Lung (tissue), 12 donors: ENCODE measurements around the gene SRPK3. TPM values are rescaled to one million over a fixed set of nuclear protein-coding genes. Genes with fewer than 3 reads are reported as not detected.
"Not testable (repeated sequence)": the region's sequence is repeated elsewhere in the genome, so short reads cannot be mapped to it uniquely, and the experiment has no call there.

ENCODE experiments used
- ATAC-seq: fragments of 200-7000 bp; cut with Tn5 transposase; one replicate; pipeline ENCODE4 v1.9.1; 2020; ENCODE audit warnings: moderate number of reproducible peaks; ENCODE audit not compliant: insufficient read depth, low FRiP score
- DNase-seq, 3 donors: peaks; one replicate each; pipeline ENCODE4 v3.0.0-alpha.2; 2013 to 2017
- H3K27ac ChIP-seq, 2 donors: one replicate each; pipeline ENCODE4 v1.5.1; 2013; ENCODE audit warnings: mild to moderate bottlenecking in 2 of 2, moderate library complexity in 2 of 2, control low read depth in 1 of 2, inconsistent platforms in 1 of 2, low read depth in 1 of 2, low read length in 1 of 2
- H3K27me3 ChIP-seq, 3 donors: one replicate each; pipeline ENCODE4 v1.5.1; 2013; ENCODE audit warnings: low read length in 2 of 3; ENCODE audit not compliant: control insufficient read depth in 3 of 3, insufficient read depth in 3 of 3
- H3K36me3 ChIP-seq, 4 donors: one replicate each; pipeline ENCODE4 v1.5.1; 2013; ENCODE audit warnings: low read length in 4 of 4, mild to moderate bottlenecking in 1 of 4, moderate library complexity in 1 of 4; ENCODE audit not compliant: control insufficient read depth in 4 of 4, insufficient read depth in 4 of 4
- H3K4me1 ChIP-seq, 5 donors: one replicate each; pipeline ENCODE4 v1.5.1; 2013; ENCODE audit warnings: low read length in 5 of 5, mild to moderate bottlenecking in 2 of 5, moderate library complexity in 1 of 5; ENCODE audit not compliant: control insufficient read depth in 5 of 5, insufficient read depth in 5 of 5
- H3K4me3 ChIP-seq: one replicate; pipeline ENCODE4 v1.5.1; 2013; ENCODE audit warnings: mild to moderate bottlenecking, control low read depth, moderate library complexity
- H3K9ac ChIP-seq, 2 donors: one replicate each; pipeline ENCODE4 v1.5.1; 2013; ENCODE audit warnings: low read length in 2 of 2, control low read depth in 1 of 2; ENCODE audit not compliant: insufficient read depth in 1 of 2
- H3K9me3 ChIP-seq, 4 donors: one replicate each; pipeline ENCODE4 v1.5.1; 2013; ENCODE audit warnings: low read length in 3 of 4, mild to moderate bottlenecking in 1 of 4, moderate library complexity in 1 of 4; ENCODE audit not compliant: control insufficient read depth in 4 of 4, insufficient read depth in 3 of 4
- CTCF ChIP-seq: IDR thresholded peaks from 2 replicates; pipeline ENCODE4 v1.5.1; 2012; ENCODE audit warnings: mild to moderate bottlenecking; ENCODE audit errors: control extremely low read depth, extremely low read depth
- WGBS, 2 donors: extraction: QIAGEN DNeasy Blood & Tissue Kit; methylation state at CpG; one replicate each; pipeline ENCODE4 v1.1.7; 2013; 5-methylcytosine and 5-hydroxymethylcytosine counted together
- polyA plus RNA-seq, 2 donors: library from polyadenylated mRNA; stranded (reverse); fragments of 200-250 nt; gene quantifications; one replicate each; pipeline ENCODE4 v1.2.1, GENCODE V29; 2013
- total RNA-seq, 2 donors: library from RNA; depleted of rRNA in 1 of 2; stranded (reverse); fragments of >200 nt in 1 of 2; gene quantifications; one replicate each; pipeline ENCODE4 v1.2.1, GENCODE V29; 2014 to 2021
- donor health status: control.
- donor health status: control.
- donor health status: Bipolar disorder and iron deficiency.
- donor health status: healthy.
- donor health status: DM: yes; HTN: yes; CAD: no.

The SRPK3 gene
- total and polyA plus RNA-seq, 4 donors, result 0.04 to 0.23 (median 0.15) TPM

DNA sequence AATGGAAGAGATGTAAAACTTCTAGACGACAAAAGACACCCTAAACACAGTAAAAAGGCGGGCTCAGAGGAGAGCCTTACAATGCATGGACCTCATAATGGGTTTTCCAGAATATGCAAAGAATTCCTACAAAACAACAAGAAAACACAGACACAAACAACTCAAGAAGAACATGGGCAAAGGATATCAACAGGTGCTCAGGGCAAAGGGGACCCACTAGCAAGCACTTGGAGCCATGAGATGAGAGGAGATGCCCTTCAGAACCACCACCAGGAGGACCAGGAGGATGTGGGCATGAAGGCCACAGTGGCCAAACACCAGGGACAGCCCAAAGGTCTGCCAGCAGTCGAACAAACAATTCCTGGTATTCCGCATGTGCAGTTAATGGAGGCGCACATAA, 32.3 kb downstream of the SRPK3 start:
- 90 to 92% methylated on average over 5 of the region's 5 CpGs for WGBS, 2 donors
- H3K9me3 ChIP-seq, result peaks cover 0 to 16% (median 2%) of the 10 kb centered on the region in 4 donors
- no peaks in the 10 kb centered on the region for H3K36me3 ChIP-seq
- no peak for ATAC-seq
- H3K4me1 ChIP-seq, result no peaks in the 10 kb centered on the region
- no peak overlapping the region for H3K27ac ChIP-seq
- H3K4me3 ChIP-seq, result no peak overlapping the region
- no peak for TF ChIP-seq CTCF
- DNase-seq, result no peak
- H3K9ac ChIP-seq, result no peak overlapping the region
- H3K27me3 ChIP-seq, result peaks cover 0 to 5% (median 0%) of the 10 kb centered on the region in 3 donors

DNA sequence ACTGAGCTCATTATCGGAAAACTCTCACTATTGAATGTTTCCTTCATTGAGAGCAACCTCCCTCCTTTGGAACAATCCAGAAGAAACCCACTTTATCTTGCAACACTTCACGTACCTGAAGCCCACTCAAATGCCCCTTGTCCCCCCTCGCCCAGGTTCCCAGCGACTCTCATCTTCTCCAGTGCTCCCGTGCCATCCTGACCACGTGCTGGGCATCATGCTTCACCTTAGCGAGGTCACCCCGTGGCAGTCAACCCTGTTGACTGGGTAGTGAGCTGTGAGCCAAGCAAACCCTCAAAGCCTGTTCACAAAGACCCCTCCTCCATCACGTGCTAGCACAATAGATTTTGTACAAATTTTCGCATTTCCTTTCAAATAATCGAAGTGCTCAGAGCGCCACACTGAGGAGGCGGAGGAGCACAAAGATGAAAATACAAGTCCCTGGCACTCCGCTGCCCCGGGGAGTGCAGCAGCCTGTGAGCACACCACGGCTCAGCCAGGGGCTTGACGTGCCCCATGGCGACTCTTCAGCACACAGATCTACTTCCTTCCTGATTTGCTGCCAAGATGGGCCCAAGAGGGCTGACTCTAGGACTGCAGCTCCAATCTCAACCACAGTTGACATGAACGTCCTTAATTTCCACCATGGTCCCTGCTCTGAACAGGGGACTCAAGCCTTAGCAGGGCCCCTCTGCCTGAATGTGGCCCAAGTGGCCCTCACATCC, 33.9 kb downstream of the SRPK3 start:
- Histone ChIP-seq H3K4me1 (peaks cover 0 to 4% (median 0%) of the 10 kb centered on the region in 5 donors), H3K9ac (no peak overlapping the region), H3K36me3 (no peaks in the 10 kb centered on the region), H3K27me3 (peaks cover 0 to 5% (median 0%) of the 10 kb centered on the region in 3 donors), H3K4me3 (no peak overlapping the region), H3K9me3 (peaks cover 0 to 12% (median 2%) of the 10 kb centered on the region in 4 donors), H3K27ac (no peak overlapping the region)
- ATAC-seq (no peak), DNase-seq (peak in 1 of 3 donors; percentile 7)
- 63 to 70% methylated on average over 19 of the region's 19 CpGs for WGBS, 2 donors
- TF ChIP-seq CTCF, result no peak

GRCh38 chrX:153816831-153817690, 36.2 kb downstream of the SRPK3 start:
- WGBS, 2 donors, result 45 to 74% methylated on average over 25 of the region's 25 CpGs
- no peak for TF ChIP-seq CTCF
- Histone ChIP-seq H3K9ac (no peak overlapping the region), H3K27me3 (peaks cover 0 to 5% (median 0%) of the 10 kb centered on the region in 3 donors), H3K4me1 (peaks cover 0 to 4% (median 0%) of the 10 kb centered on the region in 5 donors), H3K9me3 (peaks cover 0 to 5% (median under 1%) of the 10 kb centered on the region in 4 donors), H3K27ac (no peak overlapping the region), H3K36me3 (no peaks in the 10 kb centered on the region), H3K4me3 (no peak overlapping the region)
- DNase-seq (no peak), ATAC-seq (no peak)

GRCh38 chrX:153818064-153818463, 37.2 kb downstream of the SRPK3 start:
- not testable (repeated sequence) for H3K27ac ChIP-seq, H3K27me3 ChIP-seq, H3K4me1 ChIP-seq, H3K9me3 ChIP-seq, ATAC-seq, DNase-seq, H3K9ac ChIP-seq, H3K4me3 ChIP-seq, H3K36me3 ChIP-seq
- 88 to 99% methylated on average over 9 of the region's 9 CpGs for WGBS, 2 donors
